H4 (cell line): Measurements from ENCODE around the gene SH3BP5. TPM values are rescaled to one million over a fixed set of nuclear protein-coding genes. Genes with fewer than 3 reads are reported as not detected.

Experiments
- DNase-seq: peaks from one replicate; pipeline ENCODE4 v3.0.0-alpha.2; 2015; ENCODE audit warnings: low spot score
- total RNA-seq: library from RNA; depleted of rRNA; stranded (reverse); fragments of >200 nt; shearing (Covaris generic); gene quantifications from 2 replicates; pipeline ENCODE4 v1.2.3, GENCODE V29; 2014

The SH3BP5 gene
- total RNA-seq, 1 experiment from 2014 or later, result 12.4 TPM

DNA sequence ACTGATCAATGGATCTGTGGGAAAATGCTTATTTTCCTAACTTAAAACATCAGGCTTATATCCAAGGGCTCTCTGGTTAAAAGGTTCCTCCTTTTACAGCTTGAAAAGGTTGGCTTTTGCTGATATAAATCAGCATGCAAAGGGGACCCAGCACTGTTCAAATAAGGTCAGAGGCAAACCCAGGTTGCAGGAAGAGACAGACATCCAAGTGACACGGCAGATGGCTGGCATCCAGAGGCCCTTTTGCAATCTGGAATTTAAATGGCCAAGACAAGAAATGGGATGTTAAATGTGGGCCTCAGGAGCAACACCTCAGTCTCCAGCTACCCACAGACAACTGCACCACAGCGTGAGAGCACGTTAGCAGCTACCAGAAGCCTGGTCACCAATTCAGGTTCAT lies 6.3 kb downstream of the SH3BP5 start:
- DNase-seq, result no peak

DNA sequence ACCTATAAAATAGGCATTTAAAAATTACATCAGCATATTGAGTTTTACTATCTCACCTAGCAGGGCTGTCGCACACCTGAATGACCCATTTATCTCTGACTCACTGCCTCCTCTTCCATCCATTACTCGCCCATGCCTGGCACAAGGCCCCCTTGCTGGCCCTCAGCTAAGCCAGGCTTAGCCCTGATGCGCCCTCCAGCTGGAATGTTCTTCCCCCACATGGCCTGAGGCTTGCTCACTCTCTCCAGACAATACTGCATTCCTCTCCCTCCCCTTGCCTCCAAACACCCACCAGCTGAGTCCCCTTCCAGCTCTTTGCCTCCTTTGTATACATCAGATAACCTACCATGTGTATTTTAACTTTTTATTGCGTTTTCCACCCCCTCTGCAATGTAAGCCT lies 7.2 kb downstream of the SH3BP5 start:
- peak; percentile 68 for DNase-seq

DNA sequence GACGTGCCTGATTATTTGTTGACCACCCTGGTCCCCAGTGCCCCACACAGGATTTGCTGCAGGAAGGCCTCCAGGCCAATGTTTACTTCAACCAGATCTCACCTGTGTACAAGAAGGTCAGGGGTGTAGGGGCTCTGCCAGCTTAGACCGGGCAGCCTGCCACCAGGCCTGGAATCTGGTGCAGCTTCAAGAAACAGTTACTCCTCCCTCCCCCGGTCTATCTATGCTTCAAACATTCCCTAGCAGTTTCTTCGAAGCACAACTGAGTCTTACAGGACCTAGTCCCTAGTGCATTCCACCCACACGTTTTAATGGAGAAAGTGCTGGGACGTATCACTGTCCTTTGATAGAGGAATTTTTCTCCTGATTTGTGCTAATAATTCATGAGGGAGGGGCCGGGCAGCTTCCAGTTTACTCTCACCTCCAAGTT lies 8.0 kb downstream of the SH3BP5 start:
- no peak for DNase-seq

DNA sequence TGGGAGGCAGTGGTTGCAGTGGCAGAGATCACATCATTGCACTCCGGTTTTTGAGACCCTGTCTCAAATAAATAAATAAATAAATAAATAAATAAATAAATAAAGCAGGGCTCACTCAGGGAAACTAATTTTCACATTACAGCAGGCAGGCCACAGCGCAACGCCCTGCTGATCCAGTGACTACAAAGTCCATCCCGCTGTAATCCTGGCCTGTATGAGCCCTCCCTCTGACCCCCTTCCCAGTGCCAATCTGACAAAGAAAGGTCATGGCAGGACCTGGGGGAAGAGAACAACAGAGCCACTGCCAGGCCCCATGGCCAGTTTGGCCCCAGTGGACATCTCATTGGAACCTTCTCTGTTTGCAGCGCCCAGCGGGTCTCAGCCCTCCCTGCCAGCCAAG lies 9.3 kb downstream of the SH3BP5 start:
- DNase-seq, result no peak

DNA sequence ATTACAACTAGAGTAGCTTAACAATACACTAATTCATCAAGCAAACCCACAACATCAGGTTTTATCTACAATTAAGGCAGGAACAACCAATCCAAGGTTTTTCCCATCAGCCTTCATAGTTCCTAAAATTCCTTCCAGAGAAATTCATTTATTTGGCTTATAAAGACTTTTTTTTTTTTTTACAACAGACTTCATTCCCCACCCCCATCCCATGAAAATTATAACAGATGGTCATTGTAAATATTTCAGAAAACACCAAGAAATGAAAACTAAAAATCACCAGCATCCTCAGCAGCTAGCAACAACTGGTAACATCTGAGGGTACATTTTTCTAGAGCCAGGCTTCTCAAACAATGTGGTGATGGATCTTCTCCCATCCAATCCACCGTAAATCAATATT lies 11.0 kb downstream of the SH3BP5 start:
- no peak for DNase-seq

DNA sequence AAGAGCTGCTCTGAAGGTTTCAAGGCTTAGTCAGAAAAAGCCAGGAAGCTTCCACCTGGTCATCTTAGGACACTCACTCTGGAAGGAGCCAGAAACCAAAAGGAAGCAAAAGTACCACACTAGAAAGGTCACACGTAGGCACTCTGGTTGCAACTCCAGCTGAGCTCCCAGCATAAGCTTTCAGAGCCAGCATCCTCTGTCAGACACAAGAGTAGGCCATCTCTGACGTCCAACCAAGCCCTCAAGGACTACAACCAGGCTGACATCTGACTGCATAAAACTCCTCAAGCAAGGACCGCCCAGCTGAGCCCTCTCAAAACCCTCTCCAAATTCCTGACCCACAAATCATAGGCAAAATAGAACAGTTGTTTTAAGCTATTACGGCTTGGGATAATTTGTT lies 12.8 kb downstream of the SH3BP5 start:
- no peak for DNase-seq

DNA sequence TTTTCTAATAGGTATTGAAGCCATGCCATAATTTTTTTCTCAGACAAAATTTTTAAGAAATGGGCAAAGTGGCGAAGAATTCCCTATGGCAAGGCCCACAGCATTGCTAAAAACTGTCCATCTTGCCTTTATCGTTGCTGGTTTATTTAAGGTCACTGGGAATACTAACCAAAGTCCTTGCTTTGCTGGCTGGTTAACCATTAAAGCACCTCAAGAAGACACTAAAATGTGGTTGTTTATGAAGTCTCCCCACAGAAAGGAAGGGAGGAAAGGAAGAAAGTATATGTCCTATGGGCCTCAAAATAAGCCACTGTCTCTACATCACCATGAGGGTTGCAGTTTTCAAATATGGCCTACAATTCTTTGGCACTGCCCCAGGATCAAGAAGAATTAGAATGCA lies 13.2 kb downstream of the SH3BP5 start:
- DNase-seq, result no peak

DNA sequence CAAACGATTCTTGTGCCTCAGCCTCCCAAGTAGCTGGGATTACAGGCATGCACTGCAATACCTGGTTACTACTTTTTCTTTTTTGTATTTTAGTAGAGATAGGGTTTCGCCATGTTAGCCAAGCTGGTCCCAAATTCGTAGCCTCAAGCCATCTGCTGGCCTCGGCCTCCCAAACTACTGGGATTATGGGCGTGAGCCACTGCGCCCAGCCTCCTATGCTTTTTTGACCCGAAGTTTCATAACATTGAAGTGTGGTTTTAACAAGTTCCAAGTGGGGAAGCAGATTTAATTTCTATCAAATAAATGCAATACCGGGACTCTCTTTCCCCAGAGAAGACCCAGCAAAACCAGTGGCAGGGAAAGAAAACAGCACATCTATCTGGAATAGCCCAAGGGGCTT lies 13.7 kb downstream of the SH3BP5 start:
- DNase-seq, result no peak

DNA sequence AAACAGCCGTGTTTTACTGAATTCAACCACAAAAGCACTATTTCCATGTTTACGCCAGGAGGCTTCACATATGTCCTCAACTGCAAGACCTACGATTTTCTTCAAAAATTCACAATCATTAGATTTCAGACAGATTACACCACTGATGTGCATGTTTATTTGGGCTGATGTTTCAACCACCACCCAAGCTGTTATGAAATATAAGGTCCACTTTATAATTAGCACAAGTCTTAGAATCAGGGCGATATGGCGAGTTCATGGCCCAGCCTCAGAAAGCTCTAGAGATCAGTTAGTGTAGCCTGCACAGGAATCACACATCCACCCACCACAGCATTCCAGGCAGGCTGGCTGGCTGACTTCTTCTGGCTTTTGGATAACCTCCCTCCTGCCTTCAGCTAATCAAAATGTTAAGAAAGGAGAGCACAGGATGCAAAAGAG lies 15.4 kb downstream of the SH3BP5 start:
- no peak for DNase-seq

DNA sequence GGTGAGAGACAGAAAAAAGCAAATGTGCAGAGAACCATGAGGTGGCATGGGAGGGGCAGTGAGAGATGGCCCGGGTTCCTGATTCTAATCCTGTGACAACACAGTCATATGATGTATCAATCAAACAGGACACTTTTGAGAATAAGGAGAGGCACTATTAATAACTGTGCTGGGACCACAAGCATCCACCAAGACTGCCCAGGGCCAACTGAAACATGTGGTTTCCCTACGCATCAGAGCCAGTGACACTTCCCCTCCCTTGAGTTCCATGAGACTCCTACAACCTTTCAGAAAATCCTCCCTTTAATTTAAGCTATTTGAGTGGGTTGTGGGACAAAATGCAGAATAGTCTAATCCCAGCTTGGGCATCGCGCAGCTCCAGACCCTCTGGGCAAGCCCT lies 17.4 kb downstream of the SH3BP5 start:
- DNase-seq, result no peak

DNA sequence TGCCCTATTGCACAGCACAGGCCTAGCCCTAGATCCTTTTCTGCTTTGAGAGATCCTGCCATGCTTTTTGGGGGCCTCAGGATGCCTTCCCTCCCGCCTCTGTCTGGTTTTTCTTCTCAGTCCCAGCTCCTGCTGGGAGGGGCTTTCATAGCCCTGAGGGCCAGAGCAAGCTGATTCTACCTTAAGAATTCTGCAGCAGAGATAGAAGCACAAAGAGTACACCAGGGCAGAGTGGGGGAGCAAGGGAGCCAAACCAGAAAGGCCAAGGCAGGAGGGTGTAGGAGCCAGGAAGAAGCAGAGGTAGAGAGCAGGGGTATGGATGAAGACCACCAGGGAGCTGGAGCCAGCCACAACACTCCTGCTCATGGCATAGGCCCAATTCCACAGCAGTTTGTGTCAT lies 18.1 kb downstream of the SH3BP5 start:
- DNase-seq, result no peak

DNA sequence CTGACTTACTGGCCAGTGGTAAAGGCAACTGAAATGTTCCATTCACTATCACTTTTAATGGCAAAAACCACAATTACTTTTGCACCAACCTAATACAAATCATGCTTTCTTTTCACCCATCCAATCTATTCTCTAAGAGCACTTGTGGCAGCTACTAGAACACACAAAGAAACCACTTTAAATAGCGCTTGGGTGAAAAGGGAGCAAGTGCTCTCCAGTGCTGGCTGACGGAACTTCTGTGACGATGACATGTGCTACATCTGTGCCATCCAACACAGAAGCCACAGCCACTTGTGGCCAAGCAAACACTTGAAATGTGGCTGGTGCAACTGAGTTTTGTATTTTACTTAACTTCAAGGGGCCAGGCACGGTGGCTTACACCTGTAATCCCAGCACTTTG lies 18.9 kb downstream of the SH3BP5 start:
- DNase-seq, result no peak

DNA sequence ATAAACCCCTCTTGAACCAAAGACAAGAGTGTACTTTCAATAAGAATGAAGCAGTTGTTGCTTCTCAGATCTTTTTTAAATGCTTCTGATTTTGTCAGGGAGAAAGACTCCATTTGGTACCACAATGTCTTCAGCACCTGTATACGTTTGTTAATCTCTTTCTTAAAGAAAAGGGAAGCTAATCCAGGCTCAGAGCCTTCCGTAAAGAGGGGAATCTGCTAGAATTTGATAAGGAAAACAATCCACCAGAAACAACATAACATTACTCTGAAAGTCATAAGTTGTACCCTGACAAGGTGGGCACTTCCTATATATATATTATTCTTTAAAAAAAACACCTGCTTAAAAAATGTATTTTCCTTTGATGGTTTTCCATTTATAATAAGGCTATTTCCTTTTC lies 19.8 kb downstream of the SH3BP5 start:
- no peak for DNase-seq

DNA sequence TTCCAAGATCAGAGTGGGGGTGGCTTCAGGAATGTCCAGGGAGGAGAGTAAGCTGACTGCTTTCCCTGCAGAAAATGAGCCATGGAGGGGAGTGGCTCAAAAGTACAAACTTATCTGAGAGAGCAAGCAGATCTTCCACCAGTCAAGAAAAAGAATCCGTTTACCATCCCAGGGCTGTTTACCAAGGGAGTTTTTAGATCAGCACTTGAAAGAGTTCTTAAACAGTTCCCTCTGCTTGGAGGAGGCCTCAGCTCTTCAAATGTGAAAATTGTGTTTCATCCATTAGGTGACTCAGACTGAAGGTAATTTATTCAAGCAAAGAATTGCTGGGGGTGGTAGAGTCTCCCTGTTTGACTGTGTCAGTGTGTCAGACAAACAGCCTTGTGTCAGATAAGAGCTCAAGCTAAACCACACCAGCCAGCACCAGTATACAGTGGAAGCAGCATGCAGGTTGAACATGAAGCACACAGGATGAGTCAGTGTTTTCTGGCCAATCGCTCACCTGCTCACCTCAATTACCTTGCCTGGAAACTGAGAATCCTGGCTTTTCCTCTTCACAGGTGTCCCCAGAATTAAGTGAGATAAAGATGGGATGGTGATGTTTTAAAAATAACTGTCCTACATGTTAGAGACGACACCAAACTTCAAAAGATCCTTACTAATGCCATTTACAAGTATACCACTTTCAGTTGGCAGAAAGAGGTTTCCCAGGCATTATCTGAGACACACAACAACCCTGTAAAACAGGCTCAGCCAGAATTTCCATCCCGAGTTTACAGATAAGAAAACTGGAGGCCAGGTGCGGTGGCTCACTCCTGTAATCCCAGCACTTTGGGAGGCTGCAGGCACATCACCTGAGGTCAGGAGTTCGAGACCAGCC lies 21.7 kb downstream of the SH3BP5 start:
- peak; percentile 74 for DNase-seq

DNA sequence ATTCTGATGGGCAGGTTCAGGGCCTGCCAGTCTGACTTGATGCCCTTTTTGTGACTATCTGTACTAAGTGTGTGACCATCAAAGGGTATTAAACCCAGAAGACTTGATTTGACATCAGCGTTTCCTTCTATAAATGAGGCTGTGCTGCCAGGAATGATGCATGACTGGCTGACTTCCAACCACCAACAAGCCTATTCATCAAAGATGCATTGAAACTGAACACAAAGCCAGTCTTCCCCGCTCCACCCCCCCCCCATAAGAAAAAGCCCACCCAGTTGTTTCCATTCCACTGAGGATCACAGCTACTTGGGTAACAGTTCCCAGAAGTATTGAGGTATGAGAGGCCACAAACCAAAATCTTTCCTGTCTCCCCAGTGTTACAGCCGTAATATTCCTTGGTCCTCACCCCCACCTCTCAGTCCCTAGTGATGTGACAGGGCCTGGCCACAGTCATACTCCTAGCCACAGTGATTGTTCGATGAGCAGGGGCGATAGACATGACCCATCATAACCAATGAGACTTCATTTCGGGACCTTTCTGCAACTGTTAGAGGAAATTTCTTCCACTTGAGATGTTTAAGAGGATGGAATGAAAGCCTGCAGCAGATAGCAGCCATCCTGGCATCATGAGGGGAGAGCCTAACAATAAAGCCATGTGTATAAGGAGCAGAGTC lies 22.6 kb downstream of the SH3BP5 start:
- DNase-seq, result no peak

DNA sequence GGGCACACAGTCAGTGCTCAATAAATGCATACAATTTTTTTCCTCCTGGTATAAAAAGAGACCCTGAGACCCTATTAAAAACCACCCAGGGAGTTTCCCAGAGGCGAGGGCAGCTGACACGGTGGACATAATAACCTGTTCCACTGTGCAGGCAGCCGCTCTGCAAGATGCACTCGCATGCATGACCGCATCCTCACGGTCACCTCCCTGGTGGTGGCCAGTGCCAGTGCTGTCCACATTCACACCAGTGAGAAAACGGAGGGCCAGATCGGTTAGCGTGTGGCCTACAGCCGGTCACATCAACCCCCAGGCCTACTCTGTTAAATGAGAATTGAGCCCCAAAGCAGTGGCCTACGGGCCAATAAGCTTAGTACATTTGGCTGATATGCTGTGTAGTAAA lies 24.8 kb downstream of the SH3BP5 start:
- no peak for DNase-seq

DNA sequence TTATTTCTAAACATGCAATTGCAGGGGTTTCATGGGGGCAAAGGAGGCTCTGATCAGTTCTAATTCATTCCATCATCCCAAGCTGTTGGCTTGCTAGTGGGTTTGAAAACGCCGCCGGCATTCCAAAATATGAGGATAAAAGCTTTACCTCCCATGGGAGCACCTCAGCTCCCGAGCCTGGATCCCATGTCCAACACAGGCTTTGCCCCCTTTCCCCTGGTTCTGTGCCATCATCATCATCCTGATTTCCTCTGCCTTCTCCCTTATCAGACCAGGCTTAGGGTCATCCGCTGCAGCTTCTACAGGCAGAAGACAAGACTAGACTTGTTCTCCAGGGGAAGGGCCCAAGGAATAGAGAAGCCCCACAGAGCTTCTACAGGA lies 25.4 kb downstream of the SH3BP5 start:
- DNase-seq, result no peak

DNA sequence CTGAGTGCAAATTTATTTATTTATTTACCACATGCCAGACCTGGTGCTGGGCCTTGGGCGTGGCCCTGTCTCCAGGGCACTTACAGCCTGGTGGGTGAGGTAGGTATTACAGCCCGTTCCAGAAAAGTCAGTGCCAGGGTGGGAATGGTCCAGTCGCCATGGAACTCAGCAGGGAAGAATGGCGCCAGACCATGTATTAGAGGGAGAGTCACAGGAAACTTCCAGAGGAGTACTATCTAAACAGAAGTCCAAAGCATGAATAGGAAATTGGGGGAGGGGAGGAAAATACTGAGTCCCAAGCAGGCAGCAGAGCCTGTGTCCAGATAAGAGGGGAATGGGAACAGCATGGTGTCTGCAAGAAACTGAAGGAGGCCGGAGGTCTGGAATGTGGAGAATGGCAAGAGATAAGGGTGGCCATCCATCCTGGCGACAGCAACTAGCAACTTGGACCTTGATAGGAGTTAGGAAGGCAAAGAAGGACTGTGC lies 27.0 kb downstream of the SH3BP5 start:
- DNase-seq, result peak; percentile 54

DNA sequence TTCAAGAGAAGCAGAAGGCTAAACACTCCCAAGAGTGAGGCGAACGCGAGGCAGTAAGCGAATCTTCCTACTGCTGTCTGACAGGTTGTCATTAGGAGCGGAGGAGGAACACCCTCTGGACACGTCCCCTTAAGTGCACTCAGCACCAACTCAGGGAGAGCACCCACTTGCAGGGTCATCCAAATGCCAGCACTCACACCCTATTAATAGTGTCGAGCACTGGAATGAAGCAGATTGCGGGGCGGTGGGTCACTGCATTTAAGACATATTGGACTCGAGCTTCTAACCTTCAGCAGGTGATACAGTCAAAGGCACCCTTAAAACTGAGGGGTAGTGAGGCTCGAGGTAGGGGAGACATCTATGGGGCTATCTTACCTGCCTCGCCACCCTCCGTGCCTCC lies 28.7 kb downstream of the SH3BP5 start:
- no peak for DNase-seq

DNA sequence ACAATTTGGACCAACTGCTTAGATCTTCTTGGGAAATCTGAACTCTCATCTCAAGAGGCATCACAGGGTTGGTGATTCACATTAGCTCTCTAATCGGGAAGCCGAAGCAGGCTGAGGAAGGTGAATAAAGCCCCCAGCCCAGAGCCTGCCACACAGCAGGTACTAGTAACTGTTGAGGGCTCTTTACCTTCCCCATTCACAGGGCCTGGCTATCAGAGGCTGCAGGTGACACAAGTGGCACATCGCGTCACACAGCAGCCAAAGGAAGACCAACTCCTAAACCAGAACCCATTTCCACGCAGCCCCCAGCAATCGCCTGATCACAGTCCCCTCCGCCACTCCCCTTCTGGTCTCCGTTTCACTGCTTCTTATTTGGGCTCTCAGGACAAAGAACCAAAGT lies 29.2 kb downstream of the SH3BP5 start:
- DNase-seq, result no peak

DNA sequence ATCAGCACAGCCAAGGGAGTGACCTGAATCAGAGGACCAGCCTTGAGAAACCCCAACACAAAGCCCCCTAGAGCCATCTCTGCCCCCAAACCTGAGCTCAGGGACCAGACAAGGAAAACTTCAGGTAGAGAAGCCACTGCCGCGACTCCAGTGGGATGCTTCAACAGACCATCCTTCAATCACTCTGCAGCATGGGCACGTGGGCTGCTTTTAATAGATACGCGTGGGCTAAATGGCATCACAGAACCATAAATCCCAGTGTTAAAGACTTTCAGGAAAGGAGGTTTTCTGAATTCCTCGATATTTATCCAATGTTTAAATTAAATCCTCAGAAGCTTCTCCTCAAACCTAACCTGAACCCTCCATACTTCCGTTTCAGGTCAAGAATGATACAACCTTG lies 30.6 kb downstream of the SH3BP5 start:
- no peak for DNase-seq

DNA sequence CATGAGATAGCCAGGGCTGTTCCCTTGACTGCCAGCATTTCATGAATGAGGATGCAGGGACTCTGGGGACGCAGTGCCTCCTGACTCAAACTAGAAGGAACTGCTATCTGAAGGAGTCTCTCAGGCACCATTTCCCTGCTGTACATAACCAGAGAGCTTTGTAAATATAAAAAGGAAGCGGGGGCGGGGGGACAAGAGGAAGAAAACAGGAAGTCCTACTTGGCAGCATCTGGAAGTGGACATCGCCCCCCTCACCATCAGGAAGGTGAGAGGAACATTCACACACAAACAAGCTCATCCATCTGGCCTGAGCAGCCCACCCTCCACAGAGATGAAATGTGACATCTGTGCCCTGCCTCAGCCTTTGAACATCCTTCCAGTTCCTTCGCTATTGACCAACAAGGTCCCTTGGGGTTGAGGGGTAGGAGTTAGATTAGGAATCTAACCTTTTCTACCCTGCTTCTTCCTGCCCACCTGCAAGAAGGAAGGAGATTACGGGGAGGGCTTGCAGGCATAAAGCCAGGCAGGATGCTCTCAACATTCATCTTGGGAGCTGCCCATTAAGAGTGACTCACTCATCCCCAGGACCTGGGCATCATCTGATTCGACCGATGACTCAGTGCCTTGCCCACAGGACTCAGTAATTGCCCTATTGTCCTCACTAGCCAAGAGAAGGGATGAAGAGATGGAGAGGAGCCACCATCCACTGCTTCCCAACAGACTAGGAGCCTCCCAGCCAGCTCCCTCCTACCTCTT lies 31.9 kb downstream of the SH3BP5 start:
- DNase-seq, result peak; percentile 88
